Tibial artery (tissue), 4 donors: Measurements from ENCODE around the gene EIF4B.

Experiments
- DNase-seq, 2 donors: peaks; one replicate each; pipeline ENCODE4 v3.0.0-alpha.2; 2019
- H3K27ac ChIP-seq, 2 donors: fragments of 200-600 bp; sonication (generic) in 1 of 2; 1 replicate in 1 of 2; 2 replicates in 1 of 2; pipeline ENCODE4 v1.5.1; 2018 to 2019; ENCODE audit warnings: mild to moderate bottlenecking in 1 of 2
- H3K27me3 ChIP-seq, 2 donors: fragments of 200-600 bp; sonication (generic) in 1 of 2; one replicate each; pipeline versions ENCODE4 v1.5.1 to v1.6.0; 2016 to 2019
- H3K36me3 ChIP-seq, 3 donors: fragments of 200-600 bp; sonication (generic) in 2 of 3; one replicate each; pipeline ENCODE4 v1.5.1; 2016 to 2019; ENCODE audit warnings: mild to moderate bottlenecking in 2 of 3
- H3K4me1 ChIP-seq, 4 donors: fragments of 200-600 bp; sonication (generic) in 2 of 4; 1 replicate in 3 of 4; 2 replicates in 1 of 4; pipeline ENCODE4 v1.5.1; 2016 to 2019
- H3K4me3 ChIP-seq, 2 donors: fragments of 200-600 bp; sonication (generic) in 1 of 2; 1 replicate in 1 of 2; 2 replicates in 1 of 2; pipeline ENCODE4 v1.5.1; 2018 to 2019; ENCODE audit warnings: mild to moderate bottlenecking in 2 of 2
- H3K9me3 ChIP-seq, 3 donors: fragments of 200-600 bp; sonication (generic) in 1 of 3; one replicate each; pipeline ENCODE4 v1.5.1; 2016 to 2019
- CTCF ChIP-seq, 2 experiments: fragments of 200-600 bp in 1 of 2; fragments of 450-650 bp in 1 of 2; IDR thresholded peaks; one replicate each; pipeline ENCODE4 v1.5.1; 2017 to 2019; ENCODE audit warnings: antibody characterized with exemption in 2 of 2, mild to moderate bottlenecking in 1 of 2, moderate library complexity in 1 of 2
- intact Hi-C: fragments of 100-400 bp; cut with DNase I; formaldehyde crosslinking; loops from one replicate; pipeline ENCODE4 v1.15.0; 2023; ENCODE audit warnings: low total_unique reads

Gene EIF4B

GRCh38 chr12:53044896-53045695, 38.8 kb downstream of the EIF4B start:
- Histone ChIP-seq H3K27ac (peak overlapping the region; percentile 99), H3K27me3 (no peaks in the 10 kb centered on the region), H3K4me1 (peaks cover 0 to 64% (median 49%) of the 10 kb centered on the region in 4 donors), H3K9me3 (no peaks in the 10 kb centered on the region), H3K4me3 (peak overlapping the region; percentile 71 to 79), H3K36me3 (peaks cover 0 to 24% (median 20%) of the 10 kb centered on the region in 3 donors)
- intact Hi-C loops = no loop called here
- TF ChIP-seq CTCF (IDR thresholded peaks at IDR 0.05) = no peak
- peak; percentile 62 to 76 for DNase-seq

GRCh38 chr12:53045696-53046045, 39.4 kb downstream of the EIF4B start:
- TF ChIP-seq CTCF (IDR thresholded peaks at IDR 0.05) = no peak
- intact Hi-C loops = no loop called here
- Histone ChIP-seq H3K4me3 (peak overlapping the region; percentile 71 to 79), H3K27me3 (no peaks in the 10 kb centered on the region), H3K4me1 (peaks cover 0 to 70% (median 51%) of the 10 kb centered on the region in 4 donors), H3K36me3 (peaks cover 0 to 20% (median 18%) of the 10 kb centered on the region in 3 donors), H3K27ac (peak overlapping the region; percentile 99), H3K9me3 (no peaks in the 10 kb centered on the region)
- DNase-seq = peak; percentile 88 to 92

- Histone ChIP-seq H3K36me3 (peaks cover under 1 to 17% (median 15%) of the 10 kb centered on the region in 3 donors), H3K4me3 (peak overlapping the region; percentile 71 to 79), H3K9me3 (no peaks in the 10 kb centered on the region), H3K27ac (peak overlapping the region; percentile 99), H3K4me1 (peaks cover 0 to 80% (median 59%) of the 10 kb centered on the region in 4 donors), H3K27me3 (no peaks in the 10 kb centered on the region)
- TF ChIP-seq CTCF (IDR thresholded peaks at IDR 0.05) = peak in 1 of 2 experiments; percentile 10
- peak; percentile 95 to 97 for DNase-seq
- intact Hi-C loops = no loop called here
These were observed 40.5 kb downstream of the EIF4B start for GRCh38 chr12:53046655-53047220.

GRCh38 chr12:53047221-53048032, 41.2 kb downstream of the EIF4B start:
- Histone ChIP-seq H3K9me3 (no peaks in the 10 kb centered on the region), H3K4me3 (peak overlapping the region; percentile 71 to 79), H3K4me1 (peaks cover 0 to 84% (median 66%) of the 10 kb centered on the region in 4 donors), H3K27me3 (no peaks in the 10 kb centered on the region), H3K27ac (peak overlapping the region; percentile 99), H3K36me3 (peaks cover 7 to 20% (median 17%) of the 10 kb centered on the region in 3 donors)
- peak in 1 of 2 experiments; percentile 55 for TF ChIP-seq CTCF (IDR thresholded peaks at IDR 0.05)
- peak; percentile 84 to 93 for DNase-seq
- intact Hi-C loops = no loop called here

- H3K4me3 ChIP-seq = peak overlapping the region; percentile 71 to 79
- peak; percentile 71 to 92 for DNase-seq
- H3K27ac ChIP-seq = peak overlapping the region; percentile 99
- TF ChIP-seq CTCF (IDR thresholded peaks at IDR 0.05) = peak; percentile 11 to 30
- peaks cover 7 to 12% (median 10%) of the 10 kb centered on the region in 3 donors for H3K36me3 ChIP-seq
- H3K27me3 ChIP-seq = no peaks in the 10 kb centered on the region
- H3K9me3 ChIP-seq = no peaks in the 10 kb centered on the region
- H3K4me1 ChIP-seq = peaks cover 4 to 85% (median 68%) of the 10 kb centered on the region in 4 donors
- intact Hi-C loops = no loop called here
These were observed 42.0 kb downstream of the EIF4B start for GRCh38 chr12:53048033-53048779.
